ENCODE data around the gene PDGFA. TPM values are rescaled to one million over a fixed set of nuclear protein-coding genes. Genes with fewer than 3 reads are reported as not detected.

PDGFA gene
- total and polyA plus RNA-seq, 2 experiments from 2014 or later, result 35.6 to 43.1 TPM

GRCh38 chr7:564176-564865 lies 44.7 kb upstream of the PDGFA start:
- H3K4me1 ChIP-seq (ENCODE audit: insufficient read depth), result no peaks in the 10 kb centered on the region
- H3K9me3 Mint-ChIP-seq, result peaks cover 4% of the 10 kb centered on the region; the same call in 1 of the 3 replicates
- H3K4me3 ChIP-seq, result no peak overlapping the region
- DNase-seq (ENCODE audit: low spot score) (no peak), ATAC-seq (no peak)
- H3K27me3 Mint-ChIP-seq (ENCODE audit: insufficient read depth, low read depth, poor library complexity), result peaks cover 14% of the 10 kb centered on the region
- no peaks in the 10 kb centered on the region; the same call in 2 of the 3 replicates for H3K4me1 Mint-ChIP-seq
- TF ChIP-seq REST (IDR thresholded peaks at IDR 0.05; ENCODE audit: unreplicated experiment), result no peak
- H3F3A ChIP-seq (replicated peaks; ENCODE audit: low read depth), result no peaks in the 10 kb centered on the region
- H3K4me2 ChIP-seq, result no peak overlapping the region
- no peaks in the 10 kb centered on the region for H3K27me3 ChIP-seq (ENCODE audit: insufficient read depth)
- H3K9me2 ChIP-seq (ENCODE audit: insufficient read depth), result peaks cover 5% of the 10 kb centered on the region
- peaks cover 3% of the 10 kb centered on the region for H3K36me3 Mint-ChIP-seq (ENCODE audit: low read depth)
- H3K36me3 ChIP-seq (ENCODE audit: insufficient read depth), result no peaks in the 10 kb centered on the region
- no peak overlapping the region for H3K27ac ChIP-seq (ENCODE audit: low read depth)
- no peak overlapping the region for H3K27ac Mint-ChIP-seq
- no peak overlapping the region for H2AFZ ChIP-seq
- H3K79me2 ChIP-seq (replicated peaks; ENCODE audit: insufficient read depth), result peaks cover 4% of the 10 kb centered on the region; the same call in 1 of the 2 replicates
- no peak overlapping the region for H3K4me3 Mint-ChIP-seq
- H4K20me1 ChIP-seq (replicated peaks; ENCODE audit: insufficient read depth), result no peaks in the 10 kb centered on the region

DNA sequence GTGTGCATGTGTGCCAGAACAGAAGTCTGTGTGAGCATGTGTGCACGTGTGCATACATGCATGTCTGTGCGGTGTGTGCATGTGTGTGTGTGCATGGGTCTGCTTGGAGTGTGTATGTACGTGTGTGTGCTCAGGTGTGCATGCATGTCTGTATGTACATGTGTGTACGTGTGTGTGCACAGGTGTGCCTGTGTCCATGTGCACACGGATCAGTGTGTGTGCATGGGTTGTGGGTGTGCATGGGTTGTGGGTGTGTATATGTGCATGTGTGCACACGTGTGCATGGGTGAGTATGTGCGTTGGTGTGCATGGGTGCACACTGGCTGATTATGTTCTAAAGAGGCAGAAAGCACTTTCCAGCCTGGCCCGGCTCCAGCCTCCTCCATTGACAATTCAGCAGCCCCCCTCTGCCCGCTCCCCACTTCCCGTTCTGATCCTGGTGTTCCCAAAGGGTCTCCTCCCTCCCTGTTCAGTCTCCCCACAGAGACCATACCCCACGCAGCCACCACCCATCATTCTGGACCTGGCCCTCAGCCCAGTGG lies 44.1 kb upstream of the PDGFA start:
- Histone ChIP-seq H4K20me1 (replicated peaks; ENCODE audit: insufficient read depth) (no peaks in the 10 kb centered on the region), H3K79me2 (replicated peaks; ENCODE audit: insufficient read depth) (peaks cover 4% of the 10 kb centered on the region; the same call in 1 of the 2 replicates), H3K4me1 (ENCODE audit: insufficient read depth) (no peaks in the 10 kb centered on the region), H3K27ac (ENCODE audit: low read depth) (no peak overlapping the region), H3K9me2 (ENCODE audit: insufficient read depth) (peaks cover 5% of the 10 kb centered on the region), H3K36me3 (ENCODE audit: insufficient read depth) (no peaks in the 10 kb centered on the region), H3K4me2 (no peak overlapping the region), H2AFZ (no peak overlapping the region), H3K4me3 (no peak overlapping the region), H3F3A (replicated peaks; ENCODE audit: low read depth) (no peaks in the 10 kb centered on the region), H3K27me3 (ENCODE audit: insufficient read depth) (no peaks in the 10 kb centered on the region)
- Mint-ChIP-seq H3K4me1 (no peaks in the 10 kb centered on the region; the same call in 2 of the 3 replicates), H3K27me3 (ENCODE audit: insufficient read depth, low read depth, poor library complexity) (peaks cover 14% of the 10 kb centered on the region), H3K27ac (no peak overlapping the region), H3K36me3 (ENCODE audit: low read depth) (peaks cover 3% of the 10 kb centered on the region), H3K9me3 (peaks cover 4% of the 10 kb centered on the region; the same call in 1 of the 3 replicates), H3K4me3 (no peak overlapping the region)
- DNase-seq (ENCODE audit: low spot score), result no peak
- TF ChIP-seq, protein P1, sequence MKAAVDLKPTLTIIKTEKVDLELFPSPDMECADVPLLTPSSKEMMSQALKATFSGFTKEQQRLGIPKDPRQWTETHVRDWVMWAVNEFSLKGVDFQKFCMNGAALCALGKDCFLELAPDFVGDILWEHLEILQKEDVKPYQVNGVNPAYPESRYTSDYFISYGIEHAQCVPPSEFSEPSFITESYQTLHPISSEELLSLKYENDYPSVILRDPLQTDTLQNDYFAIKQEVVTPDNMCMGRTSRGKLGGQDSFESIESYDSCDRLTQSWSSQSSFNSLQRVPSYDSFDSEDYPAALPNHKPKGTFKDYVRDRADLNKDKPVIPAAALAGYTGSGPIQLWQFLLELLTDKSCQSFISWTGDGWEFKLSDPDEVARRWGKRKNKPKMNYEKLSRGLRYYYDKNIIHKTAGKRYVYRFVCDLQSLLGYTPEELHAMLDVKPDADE (IDR thresholded peaks at IDR 0.05), result no peak
- TF ChIP-seq EZH2phosphoT487 (IDR thresholded peaks at IDR 0.05; ENCODE audit: unreplicated experiment) (no peak), STAT1 (IDR thresholded peaks at IDR 0.05; ENCODE audit: unreplicated experiment) (no peak), JUNB (IDR thresholded peaks at IDR 0.05; ENCODE audit: unreplicated experiment) (no peak)
- no peak for ATAC-seq

Measured in GM23338 (cell line).